ENCODE measurements around the gene SLC44A2.

Gene SLC44A2

DNA sequence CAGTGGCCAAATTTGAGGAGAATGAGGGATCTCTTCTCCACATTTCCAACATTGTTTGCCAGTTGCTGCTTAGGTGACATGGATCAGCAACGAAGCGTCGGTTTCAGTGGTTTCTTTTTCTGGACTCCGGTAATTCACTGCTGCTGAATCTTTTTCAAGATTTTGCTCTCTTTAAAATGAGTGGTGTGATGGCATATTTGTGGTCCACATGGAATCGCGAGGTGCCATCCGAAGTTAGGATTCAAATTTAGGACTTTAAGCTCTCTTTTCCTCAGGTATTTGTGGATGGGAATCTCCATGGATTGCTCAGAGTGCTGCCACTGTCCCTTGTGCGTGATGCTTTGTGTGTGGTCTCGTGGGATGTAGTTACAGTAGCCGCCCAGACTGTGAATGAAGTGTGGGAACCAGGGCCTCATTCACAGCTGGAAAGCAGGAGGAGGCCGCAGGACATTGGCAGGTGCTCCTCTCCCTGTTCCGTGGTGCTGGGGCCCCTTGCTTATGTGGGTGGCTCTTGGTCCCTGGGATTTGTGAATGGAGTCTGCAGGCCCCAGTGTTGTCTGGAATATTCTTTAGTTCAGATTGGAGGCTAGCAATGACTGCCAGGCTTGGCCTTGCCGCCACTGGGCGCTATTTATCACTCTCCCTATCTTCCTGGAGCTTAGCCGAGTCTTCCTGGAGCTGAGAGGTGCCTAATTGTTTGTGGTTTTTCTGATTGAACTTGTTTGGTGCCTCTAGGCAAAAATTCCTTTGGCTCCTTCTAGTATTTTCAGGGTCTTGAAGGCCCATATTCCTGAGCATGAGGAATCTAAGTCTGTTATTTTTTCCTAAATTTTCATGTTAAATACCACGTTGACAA is 30.3 kb downstream of the SLC44A2 start:
- Histone ChIP-seq H3K4me3 (ENCODE audit: insufficient read depth, low read length, poor library complexity, severe bottlenecking) (peak overlapping the region; percentile 96), H3K36me3 (ENCODE audit: low read length) (peaks cover 14% of the 10 kb centered on the region), H2AFZ (ENCODE audit: low read depth, low read length, severe bottlenecking) (no peak overlapping the region), H4K20me1 (ENCODE audit: low read depth, low read length) (peaks cover 21% of the 10 kb centered on the region), H3K9me2 (replicated peaks; ENCODE audit: insufficient read depth, low read length) (no peaks in the 10 kb centered on the region), H3K27me3 (ENCODE audit: low read length) (no peaks in the 10 kb centered on the region), H3K9ac (ENCODE audit: low read length) (peak overlapping the region; percentile 95), H3K4me2 (ENCODE audit: low read depth, low read length, poor library complexity, severe bottlenecking) (peak overlapping the region; percentile 91), H3K27ac (ENCODE audit: low read depth, low read length) (peak overlapping the region; percentile 88), H3K9me3 (ENCODE audit: insufficient read depth, low read length) (no peaks in the 10 kb centered on the region), H3K79me2 (ENCODE audit: insufficient read depth, low read length) (peaks cover 70% of the 10 kb centered on the region), H3F3A (ENCODE audit: insufficient read depth) (peaks cover 44% of the 10 kb centered on the region)
- TF ChIP-seq CTCF (IDR thresholded peaks at IDR 0.05; ENCODE audit: insufficient read depth, low read length, poor library complexity, severe bottlenecking), result no peak
- TF ChIP-seq EZH2phosphoT487 (conservative IDR thresholded peaks at IDR 0.05; ENCODE audit: low read length), result no peak

- H3K4me3 ChIP-seq (ENCODE audit: insufficient read depth, low read length, poor library complexity, severe bottlenecking), result no peak overlapping the region
- H3K36me3 ChIP-seq (ENCODE audit: low read length), result peaks cover 14% of the 10 kb centered on the region
- peak overlapping the region; percentile 29; the same call in 1 of the 2 replicates for H3K9ac ChIP-seq (ENCODE audit: low read length)
- H4K20me1 ChIP-seq (ENCODE audit: low read depth, low read length), result peaks cover 39% of the 10 kb centered on the region
- H3K4me2 ChIP-seq (ENCODE audit: low read depth, low read length, poor library complexity, severe bottlenecking), result peak overlapping the region; percentile 91
- H3K79me2 ChIP-seq (ENCODE audit: insufficient read depth, low read length), result peaks cover 100% of the 10 kb centered on the region
- H3K27ac ChIP-seq (ENCODE audit: low read depth, low read length), result no peak overlapping the region
- H3K27me3 ChIP-seq (ENCODE audit: low read length), result no peaks in the 10 kb centered on the region
- no peaks in the 10 kb centered on the region for H3K9me2 ChIP-seq (replicated peaks; ENCODE audit: insufficient read depth, low read length)
- H3F3A ChIP-seq (ENCODE audit: insufficient read depth), result peaks cover 49% of the 10 kb centered on the region
- TF ChIP-seq EZH2phosphoT487 (conservative IDR thresholded peaks at IDR 0.05; ENCODE audit: low read length), result no peak
- no peak for TF ChIP-seq CTCF (IDR thresholded peaks at IDR 0.05; ENCODE audit: insufficient read depth, low read length, poor library complexity, severe bottlenecking)
- H3K9me3 ChIP-seq (ENCODE audit: insufficient read depth, low read length), result no peaks in the 10 kb centered on the region
- no peak overlapping the region for H2AFZ ChIP-seq (ENCODE audit: low read depth, low read length, severe bottlenecking)
Observed at GRCh38 chr19:10660346-10660745, 35.0 kb downstream of the SLC44A2 start.

DNA sequence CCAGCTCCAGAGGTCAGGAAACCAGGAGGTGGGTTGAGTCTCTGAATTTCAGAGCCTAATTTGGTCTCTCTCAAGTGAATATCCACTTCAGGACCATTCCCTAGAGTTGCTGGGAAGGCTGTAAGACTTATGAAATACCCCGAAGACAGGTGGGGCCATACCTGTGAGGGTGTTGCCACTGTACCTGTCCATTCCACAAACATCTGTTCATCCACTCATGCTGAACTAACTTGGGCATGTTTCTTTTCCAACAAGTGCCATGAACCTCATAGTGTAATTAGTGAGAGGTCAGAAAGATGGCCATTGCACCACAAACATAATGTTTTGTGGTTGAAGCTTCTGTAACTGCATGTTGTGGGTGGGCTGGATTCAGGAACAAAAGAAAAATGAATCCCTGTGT is 36.6 kb downstream of the SLC44A2 start:
- Histone ChIP-seq H3K4me3 (ENCODE audit: insufficient read depth, low read length, poor library complexity, severe bottlenecking) (peak overlapping the region; percentile 4), H3F3A (ENCODE audit: insufficient read depth) (peaks cover 42% of the 10 kb centered on the region), H3K27ac (ENCODE audit: low read depth, low read length) (peak overlapping the region; percentile 74), H3K9ac (ENCODE audit: low read length) (peak overlapping the region; percentile 36; the same call in 1 of the 2 replicates), H3K9me2 (replicated peaks; ENCODE audit: insufficient read depth, low read length) (no peaks in the 10 kb centered on the region), H2AFZ (ENCODE audit: low read depth, low read length, severe bottlenecking) (no peak overlapping the region), H3K4me2 (ENCODE audit: low read depth, low read length, poor library complexity, severe bottlenecking) (peak overlapping the region; percentile 91), H3K79me2 (ENCODE audit: insufficient read depth, low read length) (peaks cover 100% of the 10 kb centered on the region), H3K9me3 (ENCODE audit: insufficient read depth, low read length) (no peaks in the 10 kb centered on the region), H4K20me1 (ENCODE audit: low read depth, low read length) (peaks cover 38% of the 10 kb centered on the region), H3K27me3 (ENCODE audit: low read length) (no peaks in the 10 kb centered on the region), H3K36me3 (ENCODE audit: low read length) (peaks cover 12% of the 10 kb centered on the region; the same call in 1 of the 2 replicates)
- TF ChIP-seq EZH2phosphoT487 (conservative IDR thresholded peaks at IDR 0.05; ENCODE audit: low read length), result no peak
- TF ChIP-seq CTCF (IDR thresholded peaks at IDR 0.05; ENCODE audit: insufficient read depth, low read length, poor library complexity, severe bottlenecking), result no peak

All from SU-DHL-6 (cell line).